Renal cortical epithelial cell (primary cell): Measurements from ENCODE around the gene CNRIP1. TPM values are rescaled to one million over a fixed set of nuclear protein-coding genes. Genes with fewer than 3 reads are reported as not detected.
"Not testable (repeated sequence)": the region's sequence is repeated elsewhere in the genome, so short reads cannot be mapped to it uniquely, and the experiment has no call there.

ENCODE experiments used
- DNase-seq: peaks from one replicate; pipeline ENCODE4 v3.0.0-alpha.2; 2011; ENCODE audit warnings: low read depth
- total RNA-seq: library from RNA; depleted of rRNA; stranded (reverse); fragments of >200 nt; gene quantifications from 2 replicates; pipeline ENCODE4 v1.2.3, GENCODE V29; 2014

The CNRIP1 gene
- total RNA-seq, 1 donor from 2014 or later: 2.9 TPM

DNA sequence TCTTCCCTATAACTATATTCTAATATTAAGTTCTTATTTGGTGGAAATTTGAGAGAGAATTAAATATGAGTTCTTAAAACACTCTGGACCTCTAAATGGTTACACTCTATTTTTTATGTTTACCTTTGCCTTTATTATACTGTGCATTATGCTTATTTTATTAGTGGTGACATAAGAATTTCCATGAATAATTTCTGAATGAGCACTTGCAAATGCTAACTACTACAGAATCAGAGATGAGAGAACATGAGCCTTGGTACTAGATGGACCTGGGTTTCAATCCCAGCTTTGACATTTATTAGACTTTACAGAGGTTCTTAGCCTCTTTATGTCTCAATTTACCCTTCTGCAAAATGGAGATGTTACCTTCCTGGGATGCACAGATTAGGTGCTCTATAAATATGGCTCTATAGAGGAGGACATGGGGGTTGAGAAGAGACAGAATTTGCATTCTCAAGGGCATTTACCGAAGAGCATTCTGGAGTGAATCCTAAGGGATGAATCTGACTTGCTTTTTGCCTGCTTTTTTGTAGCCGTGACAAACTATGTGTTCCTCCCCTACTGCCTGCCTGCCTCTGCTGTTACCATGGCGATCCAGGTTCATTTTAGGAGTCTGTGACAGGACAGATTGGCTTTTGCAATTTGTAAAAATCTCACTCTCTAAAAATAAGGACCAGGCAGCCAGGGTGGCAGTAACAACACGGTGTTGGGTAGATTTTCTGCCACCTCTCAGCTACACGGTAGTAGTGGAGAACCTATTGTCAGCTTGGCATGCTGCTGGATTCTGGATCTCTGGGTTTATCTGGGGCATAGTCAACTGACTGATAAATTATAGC, 20.7 kb upstream of the CNRIP1 start:
- DNase-seq: no peak

DNA sequence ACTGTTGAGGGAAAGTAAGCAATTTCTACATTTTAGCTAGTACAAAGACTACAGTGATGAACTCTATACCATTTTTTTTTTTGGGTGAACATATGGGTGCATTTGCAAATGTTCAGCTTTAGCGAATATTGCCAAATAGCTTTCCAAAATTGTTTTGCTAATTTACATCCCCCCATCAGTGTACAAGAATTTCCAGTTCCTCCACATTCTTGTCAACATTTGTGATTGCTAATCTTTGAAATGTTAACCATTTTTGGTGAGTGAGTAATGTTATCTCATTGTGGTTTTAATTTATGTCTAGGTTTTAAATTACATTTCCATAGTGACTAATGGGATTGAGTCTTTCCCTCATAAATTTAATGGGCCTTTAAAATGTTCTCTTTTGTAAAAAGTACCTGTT, 16.4 kb upstream of the CNRIP1 start:
- peak; percentile 47 for DNase-seq

GRCh38 chr2:68333931-68334330, 14.2 kb upstream of the CNRIP1 start:
- DNase-seq: no peak

DNA sequence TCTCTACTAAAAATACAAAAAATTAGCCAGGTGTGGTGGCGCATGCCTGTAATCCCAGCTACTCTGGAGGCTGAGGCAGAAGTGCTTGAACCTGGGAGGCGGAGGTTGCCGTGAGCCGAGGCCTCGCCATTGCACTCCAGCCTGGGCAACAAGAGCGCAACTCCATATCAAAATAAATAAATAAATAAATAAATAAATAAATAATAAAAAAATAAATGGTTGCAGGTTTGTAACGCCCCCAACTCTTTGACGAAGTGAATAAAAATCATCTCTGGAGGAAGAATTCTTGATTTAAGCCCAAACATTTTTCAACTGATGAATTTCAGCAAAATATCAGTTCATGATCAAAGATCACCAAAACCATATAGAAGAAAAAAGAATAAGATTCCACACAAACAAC, 13.3 kb upstream of the CNRIP1 start:
- DNase-seq: no peak

DNA sequence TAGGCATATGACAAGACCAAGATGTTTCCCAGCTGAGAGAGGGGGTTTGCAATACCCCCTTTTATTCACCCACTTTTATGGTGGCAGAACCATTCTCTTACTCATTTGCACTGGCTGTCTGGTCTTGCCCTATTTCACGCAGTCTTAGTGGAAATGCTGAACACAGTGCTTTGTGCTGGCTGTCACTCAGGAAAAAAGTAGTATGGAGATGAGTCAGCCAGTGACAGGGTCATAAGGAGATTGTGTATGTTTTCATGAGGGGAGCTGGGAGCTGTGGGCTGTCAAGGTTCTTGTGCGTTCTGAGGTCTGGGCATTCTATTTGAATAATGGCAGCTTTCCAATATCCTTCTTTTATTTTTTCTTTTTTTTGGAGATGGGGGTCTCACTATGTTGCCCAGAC, 10.9 kb upstream of the CNRIP1 start:
- DNase-seq: no peak

- no peak for DNase-seq
Observed at GRCh38 chr2:68328901-68329300, 9.2 kb upstream of the CNRIP1 start.

GRCh38 chr2:68325056-68325455, 5.3 kb upstream of the CNRIP1 start:
- no peak for DNase-seq

- peak; percentile 22 for DNase-seq
Observed at GRCh38 chr2:68320118-68320641, 431 bp upstream of the CNRIP1 start.

GRCh38 chr2:68318914-68319397, 793 bp downstream of the CNRIP1 start:
- no peak for DNase-seq

GRCh38 chr2:68317971-68318913, 1.5 kb downstream of the CNRIP1 start:
- no peak for DNase-seq

- DNase-seq: no peak
Observed at GRCh38 chr2:68316111-68316510, 3.6 kb downstream of the CNRIP1 start.

DNA sequence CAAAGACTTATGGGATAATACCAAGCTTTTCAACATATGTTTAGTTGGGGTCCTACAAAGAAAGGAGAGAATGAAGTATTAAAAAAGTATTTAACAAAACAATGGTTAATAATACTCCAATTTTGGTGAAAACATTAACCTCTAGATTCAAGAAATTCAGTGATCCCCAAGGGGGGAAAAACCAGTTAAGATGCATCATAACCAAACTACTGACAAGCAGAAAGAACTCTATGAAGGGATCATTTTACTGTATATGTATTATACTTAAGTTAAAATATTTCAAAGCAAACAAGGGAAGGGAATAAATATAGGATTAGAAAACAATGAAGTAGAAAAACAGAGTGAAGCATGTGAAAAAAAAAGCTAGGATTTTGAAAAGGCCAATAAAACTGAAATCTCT, 8.7 kb downstream of the CNRIP1 start:
- no peak for DNase-seq

DNA sequence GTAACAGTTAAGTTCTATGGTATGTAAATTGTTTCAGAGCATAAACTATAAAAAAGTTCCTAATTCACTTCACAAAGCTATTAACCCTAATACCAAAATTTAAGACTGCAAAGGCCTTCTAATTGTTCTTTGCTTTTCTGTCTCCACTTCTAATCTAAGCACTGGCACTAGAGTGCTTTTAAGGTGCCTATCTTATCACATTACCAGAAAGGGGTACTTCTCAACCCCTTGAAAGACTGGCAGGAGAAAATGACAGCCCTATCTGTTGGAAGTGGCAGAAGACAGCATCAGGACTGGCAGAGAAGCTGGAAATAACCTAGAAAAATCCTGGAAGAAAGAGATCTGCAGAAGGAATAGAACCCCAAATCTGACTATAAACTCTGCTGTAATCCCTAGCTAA, 10.3 kb downstream of the CNRIP1 start:
- no peak for DNase-seq

- DNase-seq: not testable (repeated sequence)
Observed at GRCh38 chr2:68303902-68304272, 15.9 kb downstream of the CNRIP1 start.

DNA sequence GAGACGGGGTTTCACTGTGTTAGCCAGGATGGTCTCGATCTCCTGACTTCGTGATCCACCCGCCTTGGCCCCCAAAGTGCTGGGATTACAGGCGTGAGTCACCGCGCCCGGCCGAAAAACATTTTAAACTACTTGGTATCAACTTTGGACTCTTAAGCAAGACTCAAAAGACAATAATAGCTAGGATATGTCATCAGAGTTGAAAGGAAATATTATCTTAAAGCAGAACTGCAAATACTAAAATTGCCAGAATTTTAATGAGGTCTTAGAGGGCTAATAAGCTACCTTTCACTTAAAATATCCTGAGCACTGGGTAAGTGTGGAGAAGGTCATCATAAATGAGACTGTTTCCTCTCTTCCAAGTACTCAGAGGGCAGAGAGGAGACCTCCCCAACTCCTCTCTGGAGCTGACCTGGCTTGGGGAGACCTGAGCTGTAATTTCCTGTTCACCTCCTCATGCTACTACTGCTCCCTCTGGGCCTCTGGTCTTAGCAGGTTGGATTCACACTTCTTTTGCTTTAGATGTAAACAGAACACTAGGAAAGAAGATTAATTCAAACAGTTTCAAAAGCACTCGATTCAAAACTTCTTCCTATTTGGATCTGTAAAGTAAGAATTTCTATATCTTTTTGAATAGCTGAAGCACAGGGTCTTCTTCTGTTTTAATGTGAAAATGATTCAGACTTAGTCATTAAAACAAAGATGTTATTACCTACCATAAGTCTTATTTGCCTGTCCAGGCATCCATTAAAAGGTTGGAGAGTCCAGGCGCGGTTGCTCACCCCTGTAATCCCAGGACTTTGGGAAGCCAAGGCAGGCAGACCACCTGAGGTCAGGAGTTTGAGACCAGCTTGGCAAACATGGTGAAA, 16.5 kb downstream of the CNRIP1 start:
- no peak for DNase-seq

DNA sequence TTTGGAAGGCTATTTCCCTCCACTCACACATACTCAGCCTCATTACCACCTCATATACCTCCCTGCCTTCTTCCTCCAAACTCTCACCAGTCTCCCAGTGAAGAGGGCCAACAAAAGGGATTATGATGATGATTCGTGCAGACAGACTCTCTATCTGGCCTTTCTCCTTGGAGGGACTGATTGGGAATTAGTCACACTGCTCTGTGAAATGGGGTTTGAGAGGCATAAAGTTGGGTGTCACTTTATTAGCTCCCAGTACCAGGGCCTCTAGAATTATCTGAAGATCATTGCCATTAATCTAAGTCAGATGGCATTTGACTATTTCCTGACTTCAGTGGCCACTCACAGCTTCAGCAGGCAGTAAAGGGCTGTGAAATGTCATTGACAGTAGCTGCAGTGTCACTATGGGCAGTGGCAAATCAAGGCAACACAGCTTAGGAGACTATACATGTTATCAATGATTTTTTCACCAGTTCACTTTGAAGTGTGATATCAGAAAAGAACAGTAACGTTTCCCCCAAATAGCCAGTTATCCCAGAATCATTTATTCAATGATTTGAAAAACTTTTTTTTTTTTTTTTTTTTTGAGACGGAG, 17.4 kb downstream of the CNRIP1 start:
- no peak for DNase-seq

DNA sequence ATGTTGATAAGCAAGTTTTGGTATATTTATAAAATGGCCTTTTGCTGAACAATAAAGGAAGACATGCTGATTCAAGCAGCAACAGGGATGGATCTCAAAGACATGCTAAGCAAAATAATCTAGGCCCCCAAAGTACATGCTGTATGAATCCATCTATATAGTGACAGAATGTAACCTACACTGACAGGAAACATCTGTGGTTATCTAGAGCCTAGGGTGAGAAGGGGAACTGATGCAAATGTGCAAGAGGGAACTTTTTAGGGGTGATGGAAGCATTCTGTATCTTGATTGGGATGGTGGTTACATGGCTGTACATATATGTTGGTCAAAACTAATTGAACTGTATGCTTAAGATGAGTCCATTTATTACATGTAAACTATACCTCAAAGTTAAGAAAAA, 24.2 kb downstream of the CNRIP1 start:
- no peak for DNase-seq

DNA sequence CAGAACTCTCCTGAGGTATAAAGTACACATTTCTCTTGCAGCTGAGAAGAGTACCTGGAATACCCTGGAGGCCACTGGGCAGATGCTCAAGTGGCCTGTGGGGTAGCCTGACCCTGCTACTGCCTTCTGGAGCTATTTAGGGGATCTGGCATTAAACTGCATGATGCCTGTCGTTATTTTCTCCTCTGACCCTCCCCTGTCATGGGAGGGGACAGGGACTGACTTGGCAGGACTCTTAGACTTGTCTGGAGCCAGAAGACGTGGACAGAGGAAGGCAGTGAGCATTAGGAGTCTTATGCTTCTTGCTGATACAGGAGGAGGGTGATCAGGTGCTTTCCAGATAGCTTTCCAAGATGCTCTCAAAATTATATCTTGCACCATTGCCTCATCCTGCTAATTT, 24.8 kb downstream of the CNRIP1 start:
- no peak for DNase-seq

GRCh38 chr2:68294187-68294586, 25.6 kb downstream of the CNRIP1 start:
- DNase-seq: no peak

DNA sequence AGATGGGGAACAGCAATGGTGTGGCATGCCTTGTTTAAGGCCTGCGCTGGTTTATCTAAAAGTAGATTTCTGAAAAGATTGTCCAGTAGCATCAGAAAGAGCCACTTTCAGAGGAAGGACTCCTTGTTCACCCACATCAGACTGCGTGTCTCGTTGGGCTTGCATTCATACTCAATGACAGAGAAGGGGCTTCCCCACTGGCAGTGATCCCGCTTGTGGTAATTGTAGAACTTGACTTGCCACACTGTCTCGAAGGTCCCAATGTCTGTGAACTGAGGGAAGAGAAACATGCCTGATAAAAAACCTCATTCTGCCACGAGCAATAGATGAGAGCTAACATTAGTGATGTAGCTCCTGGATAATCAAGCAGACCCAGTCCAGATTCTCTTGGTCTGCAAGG, 26.0 kb downstream of the CNRIP1 start:
- DNase-seq: no peak

DNA sequence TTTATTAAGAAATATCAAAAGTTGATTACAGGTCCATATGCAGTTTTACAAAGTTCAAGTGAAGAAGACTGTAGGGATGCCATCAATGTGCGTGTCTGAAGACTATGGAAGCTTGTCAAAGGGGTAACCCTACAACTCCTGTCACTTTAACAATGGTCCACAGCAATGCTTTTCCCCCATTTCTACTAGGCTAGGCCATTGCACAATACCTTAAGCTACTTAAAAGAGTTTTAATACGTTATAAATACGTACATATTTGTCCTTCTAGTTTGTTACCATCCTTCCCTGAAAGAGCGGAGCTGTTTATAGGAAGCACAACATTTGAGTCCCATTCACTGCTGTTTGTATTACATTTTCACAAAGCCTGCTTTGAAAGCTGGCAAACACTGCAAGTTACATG, 26.7 kb downstream of the CNRIP1 start:
- no peak for DNase-seq
